ENCODE measurements around the gene MAP10. TPM values are rescaled to one million over a fixed set of nuclear protein-coding genes. Genes with fewer than 3 reads are reported as not detected.

The MAP10 gene
- total RNA-seq, 1 donor, result 2.2 TPM

GRCh38 chr1:232856541-232856940 lies 51.3 kb downstream of the MAP10 start:
- Histone ChIP-seq H3K9me3 (ENCODE audit: low read depth, low read length) (no peaks in the 10 kb centered on the region), H3K4me3 (ENCODE audit: insufficient read depth, low read length) (no peak overlapping the region), H3K36me3 (ENCODE audit: insufficient read depth, low read length) (no peaks in the 10 kb centered on the region), H2AFZ (ENCODE audit: low read length) (peak overlapping the region; percentile 23), H4K20me1 (ENCODE audit: insufficient read depth, low read length) (no peaks in the 10 kb centered on the region), H3K79me2 (ENCODE audit: insufficient read depth, low read length) (no peaks in the 10 kb centered on the region), H3K4me1 (ENCODE audit: insufficient read depth, low read length) (peaks cover 4% of the 10 kb centered on the region), H3K27ac (ENCODE audit: low read depth, low read length) (no peak overlapping the region), H3K27me3 (ENCODE audit: insufficient read depth, low read length) (no peaks in the 10 kb centered on the region), H3K4me2 (ENCODE audit: insufficient read depth, low read length) (no peak overlapping the region)
- TF ChIP-seq CTCF (IDR thresholded peaks at IDR 0.05; ENCODE audit: extremely low read depth, low read depth, low read length), result no peak
- no peak for DNase-seq (ENCODE audit: insufficient read length, low spot score, missing footprints)

Small RNAs within 50 kb of the gene (small RNA-seq; reads per million reads assigned to genes)
- 0.30 reads per million for gene RNU1-74P

Other genes starting within 250 kb of the MAP10 start
- 6.9 and 8.0 TPM in 2 replicates for gene SIPA1L2, start 175.3 kb upstream of the MAP10 start, total RNA-seq
- 15.6 and 26.5 TPM in 2 replicates for gene NTPCR, start 145.2 kb downstream of the MAP10 start, total RNA-seq

All from osteoblast (primary cell).